ENCODE measurements around the gene EMC1. TPM values are rescaled to one million over a fixed set of nuclear protein-coding genes. Genes with fewer than 3 reads are reported as not detected.

EMC1 gene
- total RNA-seq, 1 experiment from 2014 or later, result 60.0 TPM

DNA sequence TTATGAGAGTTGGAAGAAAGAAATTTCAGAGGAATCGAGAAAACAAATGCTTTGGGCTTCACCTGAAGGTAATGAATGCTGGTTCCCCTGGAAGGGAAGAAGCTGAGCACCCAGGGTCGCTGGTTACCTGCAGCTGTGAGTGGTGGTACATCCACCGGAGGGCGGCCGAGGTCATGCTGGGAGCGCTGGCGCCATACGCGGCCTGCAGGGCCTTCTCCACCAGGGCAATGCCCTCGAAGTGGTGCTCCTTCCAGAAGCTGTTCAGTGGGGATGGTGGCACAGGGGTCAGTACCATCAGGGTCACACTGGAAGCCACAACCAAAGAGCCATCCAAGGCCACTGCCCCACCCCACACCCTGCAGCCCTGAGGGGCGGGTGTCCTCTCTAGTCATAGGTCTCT is 17.1 kb upstream of the EMC1 start:
- Mint-ChIP-seq H3K4me3 (no peak overlapping the region), H3K4me1 (no peaks in the 10 kb centered on the region), H3K9me3 (no peaks in the 10 kb centered on the region), H3K27ac (no peak overlapping the region), H3K36me3 (ENCODE audit: insufficient read depth in 1 of 3, low read depth in 3 of 3) (no peaks in the 10 kb centered on the region), H3K27me3 (ENCODE audit: low read depth) (peaks cover 1% of the 10 kb centered on the region; the same call in 1 of the 2 replicates)
- H4K5ac ChIP-seq (ENCODE audit: insufficient read length, low read depth, low read length), result no peak overlapping the region
- H3K23ac ChIP-seq (ENCODE audit: insufficient read length, low read depth, low read length), result no peak overlapping the region
- H3K18ac ChIP-seq (ENCODE audit: insufficient read length, low read depth, low read length), result no peak overlapping the region
- H3K4me2 ChIP-seq (ENCODE audit: insufficient read depth, insufficient read length, low read length), result no peak overlapping the region
- no peak for TF ChIP-seq CTCF (conservative IDR thresholded peaks at IDR 0.05)
- no peaks in the 10 kb centered on the region for H3K79me2 ChIP-seq (ENCODE audit: insufficient read depth, low read length)
- no peak overlapping the region for H2BK12ac ChIP-seq (ENCODE audit: insufficient read length, low read depth, low read length)
- H2AFZ ChIP-seq (ENCODE audit: low read length), result no peak overlapping the region
- H3K4ac ChIP-seq (ENCODE audit: low read depth, low read length), result no peak overlapping the region
- WGBS (ENCODE audit: extremely low coverage, insufficient read length, low lambda C conversion rate), result no CpG with 5 or more reads among the region's 11 CpGs
- no peak overlapping the region for H3K56ac ChIP-seq (ENCODE audit: insufficient read length, low read depth, low read length)
- no peaks in the 10 kb centered on the region for H3K27me3 ChIP-seq (ENCODE audit: insufficient read depth, low read length)
- H4K20me1 ChIP-seq (ENCODE audit: control insufficient read depth, insufficient read depth, insufficient read length), result no peaks in the 10 kb centered on the region
- DNase-seq, result no peak
- no peak overlapping the region for H2BK20ac ChIP-seq (ENCODE audit: low read depth, low read length, poor library complexity, severe bottlenecking)
- H2BK15ac ChIP-seq (ENCODE audit: low read depth, low read length), result no peak overlapping the region
- no peak overlapping the region for H2AK5ac ChIP-seq (ENCODE audit: insufficient read length, low read length)
- H4K8ac ChIP-seq (replicated peaks; ENCODE audit: insufficient read length, low read depth, low read length), result no peak overlapping the region
- H3K14ac ChIP-seq (ENCODE audit: insufficient read depth, low read length), result no peak overlapping the region
- no peak overlapping the region for H3K9ac ChIP-seq (ENCODE audit: extremely low read depth, insufficient read length, low read length)
- no peak overlapping the region for H4K91ac ChIP-seq (ENCODE audit: insufficient read length, low read depth, low read length)
- no peak overlapping the region for H3T11ph ChIP-seq (ENCODE audit: low read length)
- H3K27ac ChIP-seq (ENCODE audit: insufficient read length, low read depth, low read length), result no peak overlapping the region
- no peaks in the 10 kb centered on the region for H3K79me1 ChIP-seq (ENCODE audit: insufficient read depth, low read depth, low read length, poor library complexity, severe bottlenecking)
- H2BK5ac ChIP-seq (ENCODE audit: insufficient read length, low read length), result no peak overlapping the region
- no peaks in the 10 kb centered on the region for H3K9me3 ChIP-seq (ENCODE audit: control insufficient read depth, low read depth, low read length)
- no peaks in the 10 kb centered on the region for H3K23me2 ChIP-seq (ENCODE audit: insufficient read length, low read depth, low read length, poor library complexity, severe bottlenecking)
- H2BK120ac ChIP-seq (ENCODE audit: low read depth, low read length, poor library complexity, severe bottlenecking), result no peak overlapping the region
- H3K4me1 ChIP-seq (ENCODE audit: insufficient read depth, low read length), result no peaks in the 10 kb centered on the region

Data from H9 (cell line).